Adrenal gland (tissue), 12 donors: ENCODE measurements around the gene SLC35D1. TPM values are rescaled to one million over a fixed set of nuclear protein-coding genes. Genes with fewer than 3 reads are reported as not detected.

Experiments used
- DNase-seq, 7 donors: peaks; one replicate each; pipeline ENCODE4 v3.0.0-alpha.2; 2019 to 2020
- H3K27ac ChIP-seq, 5 donors: fragments of 200-600 bp; sonication (generic) in 4 of 5; 1 replicate in 3 of 5; 2 replicates in 2 of 5; pipeline versions ENCODE4 v1.5.1 to v1.8.0; 2016 to 2020; ENCODE audit warnings: mild to moderate bottlenecking in 1 of 5
- H3K27me3 ChIP-seq: fragments of 200-600 bp; 2 replicates; pipeline ENCODE4 v1.8.0; 2021
- H3K36me3 ChIP-seq, 2 donors: fragments of 200-600 bp; replicated peaks in 1 of 2; 1 replicate in 1 of 2; 2 replicates in 1 of 2; pipeline versions ENCODE4 v1.5.1 to v1.8.0; 2018 to 2022
- H3K4me1 ChIP-seq, 2 donors: fragments of 200-600 bp; replicated peaks in 1 of 2; 1 replicate in 1 of 2; 2 replicates in 1 of 2; pipeline versions ENCODE4 v1.5.1 to v1.8.0; 2018 to 2021
- H3K4me3 ChIP-seq, 4 donors: fragments of 200-600 bp; sonication (generic) in 3 of 4; one replicate each; pipeline ENCODE4 v1.5.1; 2016 to 2018
- H3K9me3 ChIP-seq, 3 donors: fragments of 200-600 bp; sonication (generic) in 1 of 3; replicated peaks in 1 of 3; 1 replicate in 2 of 3; 2 replicates in 1 of 3; pipeline versions ENCODE4 v1.5.1 to v1.8.0; 2016 to 2021
- CTCF ChIP-seq, 6 experiments: fragments of 450-650 bp in 4 of 6; fragments of 200-600 bp in 2 of 6; sonication (generic) in 1 of 6; IDR thresholded peaks; 1 replicate in 5 of 6; 2 replicates in 1 of 6; pipeline versions ENCODE4 v1.5.1 to v1.8.0; 2016 to 2021; ENCODE audit warnings: antibody characterized with exemption in 6 of 6, mild to moderate bottlenecking in 2 of 6, moderate library complexity in 1 of 6
- POLR2A ChIP-seq, 2 donors: fragments of 450-650 bp; IDR thresholded peaks; one replicate each; pipeline ENCODE4 v1.6.1; 2017; ENCODE audit warnings: antibody characterized with exemption in 2 of 2, mild to moderate bottlenecking in 2 of 2, moderate library complexity in 1 of 2
- WGBS, 4 donors: extraction: QIAGEN DNeasy Blood & Tissue Kit in 2 of 4; methylation state at CpG; one replicate each; pipeline versions ENCODE4 v1.1.5 to v1.1.7; 2013 to 2017; 5-methylcytosine and 5-hydroxymethylcytosine counted together
- intact Hi-C, 2 donors: fragments of 100-400 bp; cut with DNase I; formaldehyde crosslinking; loops; one replicate each; pipeline versions ENCODE4 v1.14.1 to v1.15.0; 2022 to 2023
- polyA plus RNA-seq, 3 donors: library from polyadenylated mRNA; stranded (reverse); fragments of 200-250 nt in 2 of 3; fragments of 350-450 nt in 1 of 3; fragmentation: Illumina TruSeq in 1 of 3; extraction: RNeasy Lipid Tissue Mini Kit (QIAGEN cat#74804) in 1 of 3; gene quantifications; one replicate each; pipeline ENCODE4 v1.2.3, GENCODE V29; 2013 to 2014
- total RNA-seq, 9 donors: library from RNA; depleted of rRNA in 4 of 9; stranded (reverse); fragments of >200 nt in 4 of 9; fragments of 120-200 nt in 1 of 9; fragmentation: NEBNext Ultra II Directional in 1 of 9; extraction: Animal tissue kit (Norgen Biotek cat#: 25700) in 1 of 9; gene quantifications; one replicate each; pipeline versions ENCODE4 v1.1.0 to v1.2.4, GENCODE V29; 2013 to 2023
- donor health status: healthy with polysubstance abuse.
- donor health status: Bipolar disorder and iron deficiency.
- donor health status: DM: yes; HTN: yes; CAD: no.
- donor health status: DM: no; HTN: no; CAD: no.
- donor health status: DM: no; HTN: no; CAD: no.
- donor health status: DM: yes; HTN: yes; CAD: no.

Gene SLC35D1
- total and polyA plus RNA-seq, 12 donors: 1.9 to 34.7 (median 13.7) TPM

- WGBS, 4 donors: 90 to 100% (median 94%) methylated on average over 1 of the region's 1 CpG
- intact Hi-C loops: no loop called here
- no peak overlapping the region for H3K4me3 ChIP-seq
- H3K27ac ChIP-seq: no peak overlapping the region
- no peak for TF ChIP-seq POLR2A (IDR thresholded peaks at IDR 0.05)
- no peak for TF ChIP-seq CTCF (IDR thresholded peaks at IDR 0.05)
- H3K27me3 ChIP-seq: no peaks in the 10 kb centered on the region
- no peak for DNase-seq
- H3K9me3 ChIP-seq: peaks cover 0 to 7% (median 0%) of the 10 kb centered on the region in 3 donors
- H3K4me1 ChIP-seq: no peaks in the 10 kb centered on the region
- H3K36me3 ChIP-seq: no peaks in the 10 kb centered on the region
These were observed 24.5 kb downstream of the SLC35D1 start for GRCh38 chr1:67029472-67029871.

- intact Hi-C loops: no loop called here
- H3K4me1 ChIP-seq: peaks cover 0 to 19% of the 10 kb centered on the region in 2 donors
These were observed 33.2 kb downstream of the SLC35D1 start for GRCh38 chr1:67020765-67021164.

GRCh38 chr1:67020304-67020703, 33.6 kb downstream of the SLC35D1 start:
- Histone ChIP-seq H3K4me3 (no peak overlapping the region), H3K27me3 (no peaks in the 10 kb centered on the region), H3K27ac (peak overlapping the region in 2 of 5 donors; percentile 35 to 39), H3K9me3 (no peaks in the 10 kb centered on the region), H3K36me3 (peaks cover 0 to 4% of the 10 kb centered on the region in 2 donors), H3K4me1 (peaks cover 0 to 19% of the 10 kb centered on the region in 2 donors)
- no peak for TF ChIP-seq POLR2A (IDR thresholded peaks at IDR 0.05)
- TF ChIP-seq CTCF (IDR thresholded peaks at IDR 0.05): no peak
- 74 to 89% (median 84%) methylated on average over 2 of the region's 2 CpGs for WGBS, 4 donors
- DNase-seq: no peak
- intact Hi-C loops: no loop called here

More at GRCh38 chr1:67020765-67021164, 33.2 kb downstream of the SLC35D1 start:
- TF ChIP-seq CTCF (IDR thresholded peaks at IDR 0.05) (no peak), POLR2A (IDR thresholded peaks at IDR 0.05) (no peak)
- WGBS, 4 donors: 38 to 72% (median 50%) methylated on average over 2 of the region's 2 CpGs
- peaks cover 0 to 4% of the 10 kb centered on the region in 2 donors for H3K36me3 ChIP-seq
- no peaks in the 10 kb centered on the region for H3K27me3 ChIP-seq
- no peak overlapping the region for H3K4me3 ChIP-seq
- peak overlapping the region in 1 of 5 donors; percentile 9 for H3K27ac ChIP-seq
- no peak for DNase-seq
- no peaks in the 10 kb centered on the region for H3K9me3 ChIP-seq

- H3K27me3 ChIP-seq: no peaks in the 10 kb centered on the region
- intact Hi-C loops: no loop called here
- peaks cover 0 to 4% of the 10 kb centered on the region in 2 donors for H3K36me3 ChIP-seq
- peaks cover 0 to 19% of the 10 kb centered on the region in 2 donors for H3K4me1 ChIP-seq
- no peak for TF ChIP-seq POLR2A (IDR thresholded peaks at IDR 0.05)
- no peak for TF ChIP-seq CTCF (IDR thresholded peaks at IDR 0.05)
- H3K9me3 ChIP-seq: no peaks in the 10 kb centered on the region
- peak overlapping the region in 2 of 5 donors; percentile 35 to 39 for H3K27ac ChIP-seq
- no peak overlapping the region for H3K4me3 ChIP-seq
- 35 to 57% (median 45%) methylated on average over 1 of the region's 1 CpG for WGBS, 4 donors
- no peak for DNase-seq
These were observed 34.3 kb downstream of the SLC35D1 start for GRCh38 chr1:67019600-67020136.
